ENCODE data around the gene ERICH3. TPM values are rescaled to one million over a fixed set of nuclear protein-coding genes. Genes with fewer than 3 reads are reported as not detected.

ERICH3 gene
- total RNA-seq, 1 donor: not detected

DNA sequence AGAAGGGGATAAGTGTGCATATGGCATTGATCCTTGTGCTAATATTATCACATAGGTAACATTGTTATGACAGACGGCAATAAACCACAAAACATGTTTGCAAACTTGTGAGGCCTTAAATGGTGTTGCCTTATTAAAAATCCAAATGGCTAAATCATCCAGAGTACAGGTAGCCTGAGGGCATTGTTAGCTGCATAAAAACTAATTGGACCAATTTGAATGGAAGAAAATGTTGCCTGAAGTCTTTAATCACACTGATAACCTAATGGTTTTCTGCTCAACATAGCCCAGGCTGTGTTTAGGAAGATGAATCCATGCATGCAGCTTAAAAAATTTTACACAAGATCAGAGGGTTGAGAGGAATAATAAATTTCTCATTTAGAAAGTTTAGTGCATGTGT, 141.8 kb downstream of the ERICH3 start:
- H3K4me1 ChIP-seq (ENCODE audit: insufficient read depth, low read length): no peaks in the 10 kb centered on the region
- H3K9me3 ChIP-seq (ENCODE audit: low read depth, low read length): no peaks in the 10 kb centered on the region
- TF ChIP-seq, protein P1, sequence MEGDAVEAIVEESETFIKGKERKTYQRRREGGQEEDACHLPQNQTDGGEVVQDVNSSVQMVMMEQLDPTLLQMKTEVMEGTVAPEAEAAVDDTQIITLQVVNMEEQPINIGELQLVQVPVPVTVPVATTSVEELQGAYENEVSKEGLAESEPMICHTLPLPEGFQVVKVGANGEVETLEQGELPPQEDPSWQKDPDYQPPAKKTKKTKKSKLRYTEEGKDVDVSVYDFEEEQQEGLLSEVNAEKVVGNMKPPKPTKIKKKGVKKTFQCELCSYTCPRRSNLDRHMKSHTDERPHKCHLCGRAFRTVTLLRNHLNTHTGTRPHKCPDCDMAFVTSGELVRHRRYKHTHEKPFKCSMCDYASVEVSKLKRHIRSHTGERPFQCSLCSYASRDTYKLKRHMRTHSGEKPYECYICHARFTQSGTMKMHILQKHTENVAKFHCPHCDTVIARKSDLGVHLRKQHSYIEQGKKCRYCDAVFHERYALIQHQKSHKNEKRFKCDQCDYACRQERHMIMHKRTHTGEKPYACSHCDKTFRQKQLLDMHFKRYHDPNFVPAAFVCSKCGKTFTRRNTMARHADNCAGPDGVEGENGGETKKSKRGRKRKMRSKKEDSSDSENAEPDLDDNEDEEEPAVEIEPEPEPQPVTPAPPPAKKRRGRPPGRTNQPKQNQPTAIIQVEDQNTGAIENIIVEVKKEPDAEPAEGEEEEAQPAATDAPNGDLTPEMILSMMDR (IDR thresholded peaks at IDR 0.05; ENCODE audit: extremely low read depth, low read depth, low read length): no peak
- no peaks in the 10 kb centered on the region for H3K27me3 ChIP-seq (ENCODE audit: insufficient read depth, low read length)
- no peak for DNase-seq (ENCODE audit: insufficient read length, low spot score, missing footprints)
- no peaks in the 10 kb centered on the region for H3K79me2 ChIP-seq (ENCODE audit: insufficient read depth, low read length)
- no peak overlapping the region for H3K4me3 ChIP-seq (ENCODE audit: insufficient read depth, low read length)
- no peak overlapping the region for H3K27ac ChIP-seq (ENCODE audit: low read depth, low read length)
- H3K4me2 ChIP-seq (ENCODE audit: insufficient read depth, low read length): no peak overlapping the region
- H2AFZ ChIP-seq (ENCODE audit: low read length): no peak overlapping the region
- no peaks in the 10 kb centered on the region for H3K36me3 ChIP-seq (ENCODE audit: insufficient read depth, low read length)
- no peaks in the 10 kb centered on the region for H4K20me1 ChIP-seq (ENCODE audit: insufficient read depth, low read length)

DNA sequence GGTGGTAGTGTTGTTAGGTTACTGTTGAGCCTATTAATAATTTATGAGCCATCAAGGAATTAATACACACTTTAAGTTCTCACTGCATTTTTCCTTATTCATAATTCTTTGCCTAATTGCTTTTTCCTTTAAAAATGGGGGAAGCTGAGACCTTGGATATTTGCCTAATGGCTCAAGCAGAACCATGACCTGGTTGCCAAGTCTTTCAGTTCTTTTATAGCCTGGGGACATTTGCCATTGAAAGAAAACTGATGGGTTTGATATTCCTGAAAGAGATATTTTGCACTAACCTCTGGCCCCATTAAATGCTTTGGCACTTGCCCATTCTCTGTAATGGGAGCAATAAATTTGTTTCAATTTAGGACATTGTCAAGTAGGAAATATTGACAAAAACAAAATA, 142.7 kb downstream of the ERICH3 start:
- Histone ChIP-seq H4K20me1 (ENCODE audit: insufficient read depth, low read length) (no peaks in the 10 kb centered on the region), H3K4me1 (ENCODE audit: insufficient read depth, low read length) (no peaks in the 10 kb centered on the region), H3K36me3 (ENCODE audit: insufficient read depth, low read length) (no peaks in the 10 kb centered on the region), H3K4me2 (ENCODE audit: insufficient read depth, low read length) (no peak overlapping the region), H2AFZ (ENCODE audit: low read length) (no peak overlapping the region), H3K79me2 (ENCODE audit: insufficient read depth, low read length) (no peaks in the 10 kb centered on the region), H3K4me3 (ENCODE audit: insufficient read depth, low read length) (no peak overlapping the region), H3K27me3 (ENCODE audit: insufficient read depth, low read length) (no peaks in the 10 kb centered on the region), H3K27ac (ENCODE audit: low read depth, low read length) (no peak overlapping the region), H3K9me3 (ENCODE audit: low read depth, low read length) (no peaks in the 10 kb centered on the region)
- TF ChIP-seq, protein P1 (IDR thresholded peaks at IDR 0.05; ENCODE audit: extremely low read depth, low read depth, low read length): no peak
- no peak for DNase-seq (ENCODE audit: insufficient read length, low spot score, missing footprints)

DNA sequence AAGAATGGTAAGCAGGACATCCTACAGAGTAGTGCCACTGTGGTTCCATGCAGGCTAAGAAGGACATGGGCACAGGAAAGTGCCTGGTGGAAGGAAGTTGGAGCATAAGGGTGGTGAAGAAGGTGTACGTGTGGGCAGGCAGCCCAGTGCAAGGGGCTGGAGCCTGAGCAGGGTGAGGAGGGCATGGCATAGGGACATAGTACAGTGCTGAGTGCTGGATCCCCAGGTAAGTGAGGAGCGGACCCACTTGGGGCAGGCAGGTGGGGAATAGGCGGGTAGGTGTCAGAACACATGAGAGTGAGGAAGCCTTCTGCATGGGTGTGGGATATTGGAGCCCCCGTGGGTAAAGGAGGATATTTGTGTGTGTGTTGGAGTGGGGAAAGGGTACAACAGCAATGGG, 145.5 kb downstream of the ERICH3 start:
- Histone ChIP-seq H3K27ac (ENCODE audit: low read depth, low read length) (no peak overlapping the region), H3K4me1 (ENCODE audit: insufficient read depth, low read length) (no peaks in the 10 kb centered on the region), H4K20me1 (ENCODE audit: insufficient read depth, low read length) (no peaks in the 10 kb centered on the region), H3K9me3 (ENCODE audit: low read depth, low read length) (no peaks in the 10 kb centered on the region), H2AFZ (ENCODE audit: low read length) (no peak overlapping the region), H3K27me3 (ENCODE audit: insufficient read depth, low read length) (no peaks in the 10 kb centered on the region), H3K79me2 (ENCODE audit: insufficient read depth, low read length) (no peaks in the 10 kb centered on the region), H3K4me2 (ENCODE audit: insufficient read depth, low read length) (no peak overlapping the region), H3K4me3 (ENCODE audit: insufficient read depth, low read length) (no peak overlapping the region), H3K36me3 (ENCODE audit: insufficient read depth, low read length) (no peaks in the 10 kb centered on the region)
- TF ChIP-seq, protein P1 (IDR thresholded peaks at IDR 0.05; ENCODE audit: extremely low read depth, low read depth, low read length): no peak
- no peak for DNase-seq (ENCODE audit: insufficient read length, low spot score, missing footprints)

DNA sequence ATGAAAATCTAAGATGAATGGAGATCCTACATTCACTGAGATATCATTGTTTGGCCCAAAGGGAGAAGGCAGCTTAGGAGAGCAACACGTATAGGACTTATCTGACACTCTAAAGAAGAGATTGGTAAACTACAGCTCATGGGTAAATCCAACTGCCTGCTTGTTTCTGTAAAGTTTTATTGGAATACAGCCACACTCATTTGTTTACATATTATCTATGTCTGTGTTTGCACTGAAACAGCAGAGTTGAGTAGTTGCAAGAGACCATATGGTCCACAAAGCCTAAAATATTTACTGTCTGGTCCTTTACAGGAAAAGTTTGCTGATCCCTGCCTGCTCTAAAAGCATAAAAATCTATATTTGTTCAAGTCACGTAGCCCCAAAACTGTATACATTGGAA, 146.9 kb downstream of the ERICH3 start:
- no peak for DNase-seq (ENCODE audit: insufficient read length, low spot score, missing footprints)
- no peak overlapping the region for H2AFZ ChIP-seq (ENCODE audit: low read length)
- no peak overlapping the region for H3K27ac ChIP-seq (ENCODE audit: low read depth, low read length)
- H3K27me3 ChIP-seq (ENCODE audit: insufficient read depth, low read length): no peaks in the 10 kb centered on the region
- no peaks in the 10 kb centered on the region for H4K20me1 ChIP-seq (ENCODE audit: insufficient read depth, low read length)
- H3K4me3 ChIP-seq (ENCODE audit: insufficient read depth, low read length): no peak overlapping the region
- no peaks in the 10 kb centered on the region for H3K79me2 ChIP-seq (ENCODE audit: insufficient read depth, low read length)
- no peaks in the 10 kb centered on the region for H3K36me3 ChIP-seq (ENCODE audit: insufficient read depth, low read length)
- no peaks in the 10 kb centered on the region for H3K4me1 ChIP-seq (ENCODE audit: insufficient read depth, low read length)
- no peaks in the 10 kb centered on the region for H3K9me3 ChIP-seq (ENCODE audit: low read depth, low read length)
- no peak overlapping the region for H3K4me2 ChIP-seq (ENCODE audit: insufficient read depth, low read length)
- TF ChIP-seq, protein P1 (IDR thresholded peaks at IDR 0.05; ENCODE audit: extremely low read depth, low read depth, low read length): no peak

Data from osteoblast (primary cell).